NCI-H1417 (cell line): ENCODE results near the gene PPRC1.
A peak's percentile ranks its signal among the peaks of the same experiment; 100 is the strongest.

Source experiments
- DNase-seq, 3 experiments: peaks; one replicate each; lab custom pipeline; 2025; lab: John Stamatoyannopoulos, UW

PPRC1 gene

GRCh38 chr10:102146971-102147428 lies 14.2 kb downstream of the PPRC1 start:
- no peak for DNase-seq

DNA sequence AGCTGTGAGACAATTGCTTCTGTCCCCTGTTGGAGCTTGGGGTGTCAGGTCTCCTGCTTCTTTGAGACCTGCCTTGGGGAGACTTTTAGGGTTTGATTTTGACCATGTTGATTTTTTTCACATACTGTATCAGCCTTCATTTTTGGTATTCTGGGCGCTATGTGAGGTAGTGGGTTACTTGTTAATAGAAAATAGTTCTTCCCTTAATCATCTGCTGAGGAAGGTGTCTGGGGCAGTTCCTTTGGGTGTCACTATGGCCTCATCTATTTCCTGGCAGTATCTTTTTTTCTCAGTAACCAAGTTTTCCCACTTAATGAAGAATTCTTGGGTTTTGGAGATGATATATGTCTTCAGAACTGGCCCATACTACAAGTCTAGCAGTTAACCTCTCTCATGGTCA lies 14.7 kb downstream of the PPRC1 start:
- no peak for DNase-seq

DNA sequence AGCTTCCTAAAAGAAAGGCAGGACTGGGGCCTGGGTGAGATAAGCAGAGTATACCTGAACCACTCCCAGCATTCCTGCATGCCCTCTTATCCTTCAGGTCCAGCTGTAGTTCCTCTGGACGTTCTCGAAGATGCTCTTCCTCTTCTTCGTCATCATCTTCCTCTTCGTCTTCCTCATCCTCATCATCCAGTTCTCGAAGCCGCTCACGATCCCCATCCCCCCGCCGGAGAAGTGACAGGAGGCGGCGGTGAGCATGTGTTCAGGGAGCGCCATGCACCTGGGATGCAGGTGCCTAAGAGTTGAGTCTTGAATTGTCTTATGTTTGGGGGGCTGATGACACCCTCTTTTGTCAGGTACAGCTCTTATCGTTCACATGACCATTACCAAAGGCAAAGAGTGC lies 15.4 kb downstream of the PPRC1 start:
- DNase-seq: no peak

GRCh38 chr10:102150970-102151773 lies 18.3 kb downstream of the PPRC1 start:
- DNase-seq: peak in 1 of 3 experiments; percentile 27

- DNase-seq: peak; percentile 94 to 97 (median 94)
These were observed 19.1 kb downstream of the PPRC1 start, which contains the start of gene NOLC1 for GRCh38 chr10:102151774-102152544. Gene NOLC1 (plus strand): TSS chr10:102152389. CDS start chr10:102152411, 22 bp downstream.

DNA sequence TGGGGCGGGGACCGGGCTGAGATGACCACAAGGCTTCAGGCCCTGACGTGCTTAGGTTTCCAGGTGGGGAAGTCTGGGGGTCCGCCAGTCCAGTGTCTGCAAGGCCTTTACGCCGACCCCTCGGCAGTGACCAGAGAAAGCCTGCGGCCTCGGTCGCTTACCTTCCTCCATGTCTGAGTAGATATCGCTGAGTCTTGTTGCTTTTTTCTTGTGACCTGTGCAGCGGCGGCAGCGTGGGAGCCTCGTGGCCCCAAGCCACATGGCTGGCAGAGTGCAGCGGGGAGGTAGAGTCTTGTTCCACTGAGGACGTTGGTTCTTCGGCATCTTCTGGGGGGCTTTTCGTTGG lies 19.7 kb downstream of the PPRC1 start:
- DNase-seq: no peak

GRCh38 chr10:102153093-102153620 lies 20.3 kb downstream of the PPRC1 start:
- DNase-seq: no peak

- no peak for DNase-seq
These were observed 21.8 kb downstream of the PPRC1 start for GRCh38 chr10:102154466-102155116.

DNA sequence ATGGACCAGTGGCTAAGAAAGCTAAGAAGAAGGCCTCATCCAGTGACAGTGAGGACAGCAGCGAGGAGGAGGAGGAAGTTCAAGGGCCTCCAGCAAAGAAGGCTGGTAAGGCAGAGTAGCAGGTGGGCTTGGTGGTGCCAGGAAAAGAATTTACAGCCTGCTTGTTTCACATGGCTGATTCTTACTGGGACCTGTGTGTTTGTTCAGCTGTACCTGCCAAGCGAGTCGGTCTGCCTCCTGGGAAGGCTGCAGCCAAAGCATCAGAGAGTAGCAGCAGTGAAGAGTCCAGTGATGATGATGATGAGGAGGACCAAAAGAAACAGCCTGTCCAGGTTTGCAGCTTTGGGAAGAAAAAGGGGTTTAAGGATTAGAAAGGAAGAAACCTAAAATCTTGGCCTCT lies 24.4 kb downstream of the PPRC1 start:
- peak in 1 of 3 experiments; percentile 1 for DNase-seq

DNA sequence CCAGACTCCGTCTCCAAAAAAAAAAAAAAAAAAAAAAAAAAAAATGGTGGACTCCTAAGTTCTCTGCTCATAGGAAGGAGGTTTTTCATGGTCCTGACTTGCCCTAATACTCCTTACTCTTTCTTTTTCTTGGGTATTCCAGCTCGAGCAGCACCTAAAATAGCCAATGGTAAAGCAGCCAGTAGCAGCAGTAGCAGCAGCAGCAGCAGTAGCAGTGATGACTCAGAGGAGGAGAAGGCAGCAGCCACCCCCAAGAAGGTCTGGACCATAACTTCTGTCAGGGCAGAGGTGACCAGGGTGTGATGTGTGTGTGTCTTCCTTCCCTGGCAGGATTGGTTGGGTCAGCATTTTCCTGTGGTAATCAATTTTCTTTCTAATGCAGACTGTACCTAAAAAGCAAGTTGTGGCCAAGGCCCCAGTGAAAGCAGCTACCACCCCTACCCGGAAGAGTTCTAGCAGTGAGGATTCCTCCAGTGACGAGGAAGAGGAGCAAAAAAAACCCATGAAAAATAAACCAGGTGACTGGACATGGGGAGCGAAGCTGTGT lies 26.3 kb downstream of the PPRC1 start:
- DNase-seq: no peak

DNA sequence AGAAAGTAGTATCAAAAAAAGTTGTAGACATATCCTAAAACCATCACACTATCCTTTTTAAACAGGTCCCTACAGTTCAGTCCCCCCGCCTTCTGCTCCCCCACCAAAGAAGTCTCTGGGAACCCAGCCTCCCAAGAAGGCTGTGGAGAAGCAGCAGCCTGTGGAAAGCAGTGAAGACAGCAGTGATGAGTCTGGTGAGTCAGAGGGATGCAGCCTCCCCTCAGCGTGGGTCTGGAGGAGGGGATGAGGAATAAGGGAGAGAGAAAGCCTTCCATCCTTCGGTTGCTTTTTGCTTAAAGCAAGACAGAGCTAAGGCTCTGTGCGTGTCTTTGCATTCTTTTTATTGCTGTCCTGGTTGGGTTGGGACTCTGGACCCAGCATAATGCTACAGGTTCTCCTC lies 27.0 kb downstream of the PPRC1 start:
- no peak for DNase-seq

- DNase-seq: no peak
These were observed 30.6 kb downstream of the PPRC1 start for GRCh38 chr10:102163342-102163989.

DNA sequence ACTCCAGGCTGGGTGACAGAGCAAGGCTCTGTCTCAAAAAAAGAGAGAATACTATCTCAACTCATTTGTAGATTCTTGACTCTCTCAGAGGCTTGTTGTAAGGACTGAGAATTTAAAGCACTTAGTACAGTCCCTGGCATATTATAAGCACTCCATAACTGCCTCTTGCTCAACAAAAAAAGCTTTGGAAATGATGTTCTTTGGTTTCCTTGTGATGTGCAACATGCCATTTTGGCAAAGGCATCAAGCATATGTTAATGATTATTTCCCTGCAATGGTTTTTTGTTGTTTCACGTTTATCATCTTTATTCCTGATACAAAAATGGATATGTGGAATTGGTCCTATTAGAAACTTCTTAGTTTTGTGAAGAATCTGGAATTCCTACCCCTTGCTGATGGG lies 35.0 kb downstream of the PPRC1 start:
- no peak for DNase-seq

- no peak for DNase-seq
These were observed 37.8 kb downstream of the PPRC1 start for GRCh38 chr10:102170602-102171001.

DNA sequence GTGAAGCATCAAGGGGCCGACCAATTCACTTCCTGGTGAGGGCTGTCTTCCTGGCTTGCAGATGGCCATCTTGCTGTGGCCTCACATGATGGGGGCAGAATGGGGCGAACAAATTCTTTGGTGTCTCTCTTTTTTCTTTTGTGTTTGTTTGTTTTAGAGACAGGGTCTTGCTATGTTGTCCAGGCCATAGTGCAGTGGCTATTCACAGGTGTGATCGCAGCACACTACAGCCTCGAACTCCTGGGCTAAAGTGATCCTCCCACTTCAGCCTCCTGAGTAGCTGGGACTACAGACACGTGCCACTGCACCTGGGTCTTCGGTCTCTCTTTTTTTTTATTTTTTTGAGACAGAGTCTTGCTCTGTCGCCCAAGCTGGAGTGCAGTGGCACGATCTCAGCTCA lies 39.4 kb downstream of the PPRC1 start:
- DNase-seq: no peak

- DNase-seq: no peak
These were observed 42.6 kb downstream of the PPRC1 start for GRCh38 chr10:102175415-102175814.

GRCh38 chr10:102184606-102185005 lies 51.8 kb downstream of the PPRC1 start:
- DNase-seq: no peak

DNA sequence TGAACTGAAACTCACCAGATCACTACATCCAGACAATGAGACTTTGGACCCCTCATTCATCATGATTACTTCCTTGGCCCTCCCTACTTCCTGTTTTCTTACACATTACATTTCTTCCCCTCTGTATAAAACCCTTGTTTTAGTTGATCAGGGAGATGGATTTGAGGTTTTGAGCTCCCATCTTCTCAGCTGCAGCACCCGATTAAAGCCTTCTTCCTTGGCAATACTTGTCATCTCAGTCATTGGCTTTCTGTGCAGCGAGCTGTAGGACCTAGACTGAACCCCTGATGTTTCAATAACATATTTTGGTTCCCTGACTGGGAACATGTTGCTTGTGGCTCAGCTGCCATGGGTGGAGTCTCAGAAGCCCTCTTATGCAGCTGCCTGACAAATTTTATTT lies 52.4 kb downstream of the PPRC1 start:
- no peak for DNase-seq

DNA sequence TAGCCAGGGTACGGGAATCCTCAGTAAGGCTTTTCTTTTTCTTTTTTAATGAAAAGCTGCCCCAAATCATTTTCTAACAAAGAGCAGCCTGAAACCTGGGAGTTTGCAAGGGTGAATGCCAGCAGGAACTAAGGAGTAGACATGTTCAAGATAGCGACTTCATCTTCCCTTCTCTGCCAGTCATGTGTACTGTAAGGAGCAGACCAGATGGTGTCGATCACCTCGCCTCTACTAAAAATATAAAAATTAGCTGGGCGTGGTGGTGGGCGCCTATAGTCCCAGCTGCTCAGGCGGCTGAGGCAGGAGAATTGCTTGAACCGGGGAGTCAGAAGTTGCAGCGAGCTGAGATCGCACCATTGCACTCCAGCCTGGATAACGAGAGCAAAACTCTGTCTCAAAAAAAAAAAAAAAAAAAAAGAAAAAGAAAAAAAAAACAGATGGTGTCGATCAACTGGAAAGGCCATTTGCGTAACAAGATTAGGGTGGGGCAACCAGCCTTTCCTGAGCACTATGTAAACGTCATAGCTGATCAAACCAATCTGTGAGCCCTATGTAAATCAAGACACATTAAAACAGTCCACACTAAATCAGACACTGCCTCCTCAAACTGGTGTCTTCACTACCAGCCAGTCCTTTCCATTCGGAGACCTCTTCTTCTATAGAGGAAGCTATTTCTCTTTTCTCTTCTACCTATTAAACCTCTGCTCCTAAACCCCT lies 53.1 kb downstream of the PPRC1 start:
- DNase-seq: no peak

DNA sequence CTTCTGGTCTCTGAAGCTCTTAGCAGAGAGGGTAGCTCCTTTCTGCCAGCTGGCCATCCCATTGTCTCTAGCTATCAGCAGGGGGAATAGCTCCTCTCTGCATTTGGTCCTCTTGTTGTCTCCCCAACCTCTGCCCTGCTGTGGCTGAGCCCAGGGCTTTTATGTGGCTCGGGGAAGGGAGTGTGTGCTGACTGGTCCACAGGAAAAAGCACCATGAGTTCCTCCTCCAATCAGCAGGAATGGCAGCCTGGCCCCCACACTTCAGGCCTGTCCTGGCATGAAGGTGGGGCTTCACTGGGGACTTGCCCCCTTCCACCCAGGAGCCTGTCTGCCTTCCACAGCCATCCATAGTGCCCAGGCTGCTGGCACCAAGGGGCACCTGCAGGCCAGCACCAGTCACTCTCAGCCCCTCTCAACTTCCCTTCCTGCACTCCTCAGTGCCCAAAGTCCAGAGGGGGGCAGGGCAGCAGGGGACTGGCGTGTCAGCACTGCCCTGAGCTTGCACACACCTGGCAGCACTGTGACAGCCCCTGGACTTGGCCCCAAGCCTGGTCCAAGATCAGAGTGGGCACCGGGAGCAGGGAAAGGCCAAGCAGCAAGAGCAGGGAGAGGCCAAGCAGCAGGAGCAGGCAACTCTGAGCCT lies 55.6 kb downstream of the PPRC1 start:
- DNase-seq: no peak
